Panc1 (cell line): ENCODE results near the gene BSND. TPM values are rescaled to one million over a fixed set of nuclear protein-coding genes. Genes with fewer than 3 reads are reported as not detected.

Experiments
- ATAC-seq: fragments of 200-7000 bp; cut with Tn5 transposase; 2 replicates; pipeline ENCODE4 v1.9.1; 2020; ENCODE audit warnings: mild to moderate bottlenecking, moderate library complexity
- BruUV-seq: library from RNA; stranded (reverse); fragments of 400-500 nt; replicated peaks from 2 replicates; lab custom pipeline; 2021; lab: Mats Ljungman, UMichigan
- CTCF ChIA-PET: fragments of 300-600 bp; sonication (Branson Sonifier 250); formaldehyde crosslinking; loops from one replicate; lab custom pipeline; 2022; ENCODE audit warnings: antibody characterized with exemption; lab: Charles Lee
- POLR2A ChIA-PET: fragments of 300-600 bp; sonication (Branson Sonifier 250); formaldehyde crosslinking; loops from one replicate; lab custom pipeline; 2022; ENCODE audit warnings: antibody characterized with exemption; lab: Charles Lee
- DNase-seq: peaks from one replicate; pipeline ENCODE4 v3.0.0-alpha.2; 2010; ENCODE audit warnings: low read depth, low spot score
- H3K27ac ChIP-seq: 2 replicates; pipeline ENCODE4 v1.5.1; 2011; ENCODE audit warnings: mild to moderate bottlenecking, low read length, inconsistent platforms
- H3K27me3 ChIP-seq: fragments of 200-500 bp; sonication (Bioruptor generic); 2 replicates; pipeline ENCODE4 v1.6.0; 2014; ENCODE audit warnings: low read length, inconsistent platforms; ENCODE audit not compliant: control insufficient read depth, insufficient read depth
- H3K36me3 ChIP-seq: fragments of 200-500 bp; sonication (Bioruptor generic); 2 replicates; pipeline ENCODE4 v1.5.1; 2014; ENCODE audit warnings: inconsistent platforms, mild to moderate bottlenecking, low read length, moderate library complexity; ENCODE audit not compliant: control insufficient read depth, insufficient read depth
- H3K4me1 ChIP-seq: 2 replicates; pipeline ENCODE4 v1.5.1; 2011; ENCODE audit warnings: inconsistent platforms, mild to moderate bottlenecking, low read length, moderate library complexity; ENCODE audit not compliant: control insufficient read depth, insufficient read depth
- H3K4me3 ChIP-seq, 2 experiments: 2 replicates each; pipeline ENCODE4 v1.5.1; 2011 to 2012; ENCODE audit warnings: low read depth in 2 of 2, low read length in 2 of 2, mild to moderate bottlenecking in 2 of 2, inconsistent platforms in 1 of 2, moderate library complexity in 1 of 2
- H3K9me3 ChIP-seq: fragments of 200-500 bp; sonication (Bioruptor generic); 2 replicates; pipeline ENCODE4 v1.5.1; 2014; ENCODE audit warnings: low read depth, mild to moderate bottlenecking, inconsistent platforms, low read length, moderate library complexity; ENCODE audit not compliant: control insufficient read depth, insufficient read depth
- POLR2AphosphoS5 ChIP-seq: IDR thresholded peaks from 2 replicates; pipeline ENCODE4 v1.6.1; 2012; ENCODE audit warnings: mild to moderate bottlenecking, low read depth, low read length, moderate library complexity
- SIN3A ChIP-seq: IDR thresholded peaks from 2 replicates; pipeline ENCODE4 v1.6.1; 2012; ENCODE audit warnings: low read depth, mild to moderate bottlenecking, low read length, moderate library complexity, borderline replicate concordance; ENCODE audit not compliant: insufficient read depth
- TCF7L2 ChIP-seq: IDR thresholded peaks from 2 replicates; pipeline ENCODE4 v1.6.1; 2011; ENCODE audit warnings: mild to moderate bottlenecking, low read depth, low read length, inconsistent platforms
- in situ Hi-C: cut with HindIII; loops from 2 replicates; pipeline ENCODE4 v1.10.0; 2016; ENCODE audit warnings: low sequenced_read_pairs, low pct_unique_long_range_greater_than_20kb
- intact Hi-C: fragments of 100-400 bp; cut with micrococcal nuclease; formaldehyde crosslinking; loops from one replicate; pipeline ENCODE4 v1.10.0; 2022; ENCODE audit not compliant: unreplicated experiment
- total RNA-seq: library from RNA; stranded (reverse); gene quantifications from one replicate; pipeline ENCODE4 v1.2.1, GENCODE V29; 2021; ENCODE audit not compliant: unreplicated experiment
- TF ChIP-seq, protein P1 (sequence below), 2 experiments: IDR thresholded peaks; 2 replicates each; pipeline ENCODE4 v1.6.1; 2011 to 2012; ENCODE audit warnings: low read depth in 2 of 2, control low read depth in 1 of 2, low read length in 1 of 2, mild to moderate bottlenecking in 1 of 2, moderate library complexity in 1 of 2; ENCODE audit not compliant: insufficient read depth in 1 of 2
- TF ChIP-seq, protein P2 (sequence below): fragments of 450-650 bp; IDR thresholded peaks from 2 replicates; pipeline ENCODE4 v1.5.1; 2017; ENCODE audit warnings: mild to moderate bottlenecking

BSND gene
- total RNA-seq, 1 experiment from 2014 or later = not detected

DNA sequence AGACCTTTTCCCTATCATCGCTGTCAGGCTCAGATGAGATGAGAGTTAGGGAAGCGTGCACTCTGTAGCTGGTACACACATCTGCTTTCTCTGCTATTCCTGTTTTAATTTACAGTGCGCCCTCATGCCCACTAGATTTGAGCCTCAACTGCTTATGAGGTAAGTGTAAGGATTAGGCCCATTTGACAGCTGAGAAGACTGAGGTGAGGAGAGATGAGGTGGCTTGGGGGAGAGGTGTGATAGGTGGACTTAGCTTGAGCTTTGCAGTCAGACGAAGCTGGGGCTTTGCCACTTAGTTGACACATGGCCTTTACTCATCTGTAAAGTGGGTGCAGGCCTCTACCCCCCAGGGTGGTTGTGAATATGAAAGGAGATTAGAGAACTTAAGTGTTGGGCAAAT, 9.8 kb upstream of the BSND start:
- intact Hi-C loops (no loop called here), in situ Hi-C loops (no loop called here)
- POLR2A ChIA-PET = no interaction called here
- Histone ChIP-seq H3K36me3 (no peaks in the 10 kb centered on the region), H3K4me3 (no peak overlapping the region), H3K27me3 (no peaks in the 10 kb centered on the region), H3K9me3 (no peaks in the 10 kb centered on the region), H3K4me1 (no peaks in the 10 kb centered on the region), H3K27ac (no peak overlapping the region)
- no TSS peak for BruUV-seq
- TF ChIP-seq, protein P1, sequence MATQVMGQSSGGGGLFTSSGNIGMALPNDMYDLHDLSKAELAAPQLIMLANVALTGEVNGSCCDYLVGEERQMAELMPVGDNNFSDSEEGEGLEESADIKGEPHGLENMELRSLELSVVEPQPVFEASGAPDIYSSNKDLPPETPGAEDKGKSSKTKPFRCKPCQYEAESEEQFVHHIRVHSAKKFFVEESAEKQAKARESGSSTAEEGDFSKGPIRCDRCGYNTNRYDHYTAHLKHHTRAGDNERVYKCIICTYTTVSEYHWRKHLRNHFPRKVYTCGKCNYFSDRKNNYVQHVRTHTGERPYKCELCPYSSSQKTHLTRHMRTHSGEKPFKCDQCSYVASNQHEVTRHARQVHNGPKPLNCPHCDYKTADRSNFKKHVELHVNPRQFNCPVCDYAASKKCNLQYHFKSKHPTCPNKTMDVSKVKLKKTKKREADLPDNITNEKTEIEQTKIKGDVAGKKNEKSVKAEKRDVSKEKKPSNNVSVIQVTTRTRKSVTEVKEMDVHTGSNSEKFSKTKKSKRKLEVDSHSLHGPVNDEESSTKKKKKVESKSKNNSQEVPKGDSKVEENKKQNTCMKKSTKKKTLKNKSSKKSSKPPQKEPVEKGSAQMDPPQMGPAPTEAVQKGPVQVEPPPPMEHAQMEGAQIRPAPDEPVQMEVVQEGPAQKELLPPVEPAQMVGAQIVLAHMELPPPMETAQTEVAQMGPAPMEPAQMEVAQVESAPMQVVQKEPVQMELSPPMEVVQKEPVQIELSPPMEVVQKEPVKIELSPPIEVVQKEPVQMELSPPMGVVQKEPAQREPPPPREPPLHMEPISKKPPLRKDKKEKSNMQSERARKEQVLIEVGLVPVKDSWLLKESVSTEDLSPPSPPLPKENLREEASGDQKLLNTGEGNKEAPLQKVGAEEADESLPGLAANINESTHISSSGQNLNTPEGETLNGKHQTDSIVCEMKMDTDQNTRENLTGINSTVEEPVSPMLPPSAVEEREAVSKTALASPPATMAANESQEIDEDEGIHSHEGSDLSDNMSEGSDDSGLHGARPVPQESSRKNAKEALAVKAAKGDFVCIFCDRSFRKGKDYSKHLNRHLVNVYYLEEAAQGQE (IDR thresholded peaks at IDR 0.05; ENCODE audit: insufficient read depth in 1 of 2, low read depth in 2 of 2, low read length in 1 of 2) = no peak
- TF ChIP-seq POLR2AphosphoS5 (no peak), SIN3A (no peak), TCF7L2 (no peak)
- TF ChIP-seq, protein P2, sequence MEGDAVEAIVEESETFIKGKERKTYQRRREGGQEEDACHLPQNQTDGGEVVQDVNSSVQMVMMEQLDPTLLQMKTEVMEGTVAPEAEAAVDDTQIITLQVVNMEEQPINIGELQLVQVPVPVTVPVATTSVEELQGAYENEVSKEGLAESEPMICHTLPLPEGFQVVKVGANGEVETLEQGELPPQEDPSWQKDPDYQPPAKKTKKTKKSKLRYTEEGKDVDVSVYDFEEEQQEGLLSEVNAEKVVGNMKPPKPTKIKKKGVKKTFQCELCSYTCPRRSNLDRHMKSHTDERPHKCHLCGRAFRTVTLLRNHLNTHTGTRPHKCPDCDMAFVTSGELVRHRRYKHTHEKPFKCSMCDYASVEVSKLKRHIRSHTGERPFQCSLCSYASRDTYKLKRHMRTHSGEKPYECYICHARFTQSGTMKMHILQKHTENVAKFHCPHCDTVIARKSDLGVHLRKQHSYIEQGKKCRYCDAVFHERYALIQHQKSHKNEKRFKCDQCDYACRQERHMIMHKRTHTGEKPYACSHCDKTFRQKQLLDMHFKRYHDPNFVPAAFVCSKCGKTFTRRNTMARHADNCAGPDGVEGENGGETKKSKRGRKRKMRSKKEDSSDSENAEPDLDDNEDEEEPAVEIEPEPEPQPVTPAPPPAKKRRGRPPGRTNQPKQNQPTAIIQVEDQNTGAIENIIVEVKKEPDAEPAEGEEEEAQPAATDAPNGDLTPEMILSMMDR = no peak
- ATAC-seq (no peak), DNase-seq (no peak)
- CTCF ChIA-PET = interaction anchor here (1.0 to 1.6 kb wide), 2 partner anchors 39 to 102 kb away, joined by 3 to 5 read pairs; partner anchors contain the start of gene DHCR24

DNA sequence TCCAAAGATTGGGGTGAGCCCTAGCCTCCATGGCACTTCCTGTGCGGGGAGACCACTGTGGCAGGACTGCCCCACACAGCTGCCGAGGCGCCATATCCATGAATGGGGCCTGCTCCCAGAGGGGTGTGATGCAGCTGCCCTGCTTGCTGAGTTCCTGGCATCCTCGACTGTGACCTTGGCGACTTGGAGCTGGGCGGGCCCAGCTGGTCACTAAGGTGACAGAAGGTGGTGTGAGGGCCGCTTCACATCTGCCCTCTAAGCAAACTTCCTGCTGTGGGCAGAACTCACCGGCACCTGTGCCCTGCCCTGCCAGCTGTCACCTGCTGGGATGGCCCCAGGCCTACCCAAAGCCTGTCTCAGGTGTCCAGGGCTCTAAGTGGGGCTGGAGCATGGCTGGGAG, 9.3 kb upstream of the BSND start:
- H3K4me3 ChIP-seq = no peak overlapping the region
- intact Hi-C loops = no loop called here
- no peaks in the 10 kb centered on the region for H3K9me3 ChIP-seq
- POLR2A ChIA-PET = no interaction called here
- no peaks in the 10 kb centered on the region for H3K36me3 ChIP-seq
- no peak for TF ChIP-seq TCF7L2
- TF ChIP-seq POLR2AphosphoS5 = no peak
- no peak for TF ChIP-seq SIN3A
- TF ChIP-seq, protein P1 (IDR thresholded peaks at IDR 0.05; ENCODE audit: insufficient read depth in 1 of 2, low read depth in 2 of 2, low read length in 1 of 2) = no peak
- TF ChIP-seq, protein P2 = no peak
- H3K27me3 ChIP-seq = no peaks in the 10 kb centered on the region
- in situ Hi-C loops = no loop called here
- ATAC-seq (no peak), DNase-seq (no peak)
- CTCF ChIA-PET = interaction anchor here (1.0 to 1.6 kb wide), 3 partner anchors 33 to 103 kb away, joined by 3 to 5 read pairs (median 4); partner anchors contain the start of gene DHCR24
- H3K27ac ChIP-seq = no peak overlapping the region
- H3K4me1 ChIP-seq = no peaks in the 10 kb centered on the region
- BruUV-seq = no TSS peak
